ENCODE results near the gene SHE. TPM values are rescaled to one million over a fixed set of nuclear protein-coding genes. Genes with fewer than 3 reads are reported as not detected.

SHE gene
- total and polyA plus RNA-seq, 2 of the 8 experiments (the other 6 are each of a cell fraction or from before 2014, with no cell fraction given) = 0.44 to 0.45 TPM

DNA sequence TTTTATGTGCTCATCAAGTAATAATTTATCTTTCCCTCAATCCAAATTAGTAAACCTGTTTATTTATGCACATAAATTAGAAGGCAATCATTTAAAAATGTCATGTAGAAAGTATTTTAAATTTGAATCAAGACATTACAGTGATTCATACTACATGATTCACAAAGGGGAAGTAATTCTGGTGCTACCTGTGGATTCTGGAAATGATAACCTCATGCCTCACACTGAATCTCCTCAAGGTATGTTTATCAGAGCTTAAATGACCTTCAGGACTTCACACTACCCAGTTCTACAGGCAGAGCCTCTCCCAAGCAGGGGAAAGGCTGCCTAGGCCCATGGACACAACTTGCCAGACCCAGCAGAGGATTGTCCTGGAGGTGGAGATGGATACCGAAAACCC, 25.4 kb downstream of the SHE start:
- H3K4me2 ChIP-seq (ENCODE audit: insufficient read depth in 1 of 2, low read depth in 2 of 2, low read length in 2 of 2) = no peak overlapping the region
- H2AK5ac ChIP-seq (ENCODE audit: low read depth, low read length) = no peak overlapping the region
- H2BK120ac ChIP-seq (replicated peaks; ENCODE audit: low read depth, low read length) = no peak overlapping the region
- H4K8ac ChIP-seq (ENCODE audit: extremely low read depth, insufficient read depth, low read length) = no peak overlapping the region
- no peak overlapping the region for H3K23ac ChIP-seq (ENCODE audit: insufficient read length)
- ChIA-PET POLR2A (ENCODE audit: partially characterized antibody) (interaction anchor here (0.6 kb wide), 1 partner anchor 460 kb away, joined by 3 read pairs; the partner anchor contains the start of gene PMVK), CTCF (ENCODE audit: partially characterized antibody) (interaction anchor here (0.7 to 1.0 kb wide), 5 partner anchors 30 to 402 kb away, joined by 3 to 5 read pairs (median 3); no protein-coding TSS in a partner anchor)
- H3K4me3 ChIP-seq (ENCODE audit: extremely low read depth in 1 of 4, insufficient read depth in 2 of 4, low read depth in 3 of 4, low read length in 4 of 4) = no peak overlapping the region
- H3K14ac ChIP-seq (ENCODE audit: insufficient read length) = no peak overlapping the region
- H4K20me1 ChIP-seq (replicated peaks in 1 of 2; ENCODE audit: control insufficient read depth in 1 of 2, insufficient read depth in 2 of 2, low read length in 2 of 2) = no peaks in the 10 kb centered on the region
- no peaks in the 10 kb centered on the region for H3K9me3 ChIP-seq (ENCODE audit: insufficient read depth in 2 of 2, low read depth in 1 of 2, low read length in 1 of 2)
- FAIRE-seq (no peak), DNase-seq (ENCODE audit: low read depth in 1 of 2, low spot score in 2 of 2) (no peak)
- no peaks in the 10 kb centered on the region for H3K23me2 ChIP-seq (ENCODE audit: low read depth, low read length)
- no peak overlapping the region for H2BK15ac ChIP-seq (ENCODE audit: low read length)
- H3K79me1 ChIP-seq (ENCODE audit: low read depth, low read length) = no peaks in the 10 kb centered on the region
- no peak overlapping the region for H3K4ac ChIP-seq (replicated peaks; ENCODE audit: insufficient read length, low read depth, low read length)
- H3K4me1 ChIP-seq (replicated peaks in 1 of 4; ENCODE audit: control insufficient read depth in 3 of 4, insufficient read depth in 4 of 4, low read length in 3 of 4) = no peaks in the 10 kb centered on the region; a peak in 1 of 7 replicates
- H4K91ac ChIP-seq (replicated peaks; ENCODE audit: insufficient read length, low read length) = no peak overlapping the region
- no peak overlapping the region for H2BK12ac ChIP-seq (ENCODE audit: low read depth, low read length)
- no peaks in the 10 kb centered on the region for H3K79me2 ChIP-seq (ENCODE audit: control insufficient read depth in 1 of 2, insufficient read depth in 2 of 2, low read length in 2 of 2)
- WGBS, 2 experiments (ENCODE audit: extremely low coverage in 1 of 2, insufficient coverage in 1 of 2, insufficient read length in 1 of 2, insufficient replicate concordance in 2 of 2, low coverage in 1 of 2, low lambda C conversion rate in 2 of 2, missing lambda C conversion rate in 1 of 2) = 94% methylated on average over 1 of the region's 1 CpG; no CpG with 5 or more reads in 1 of the 2 experiments
- H2BK5ac ChIP-seq (ENCODE audit: low read depth, low read length) = no peak overlapping the region
- H3K18ac ChIP-seq (ENCODE audit: extremely low read depth, low read length) = no peak overlapping the region
- H3K36me3 ChIP-seq (ENCODE audit: control insufficient read depth in 2 of 4, insufficient read depth in 4 of 4, low read length in 3 of 4) = no peaks in the 10 kb centered on the region
- H3K56ac ChIP-seq (replicated peaks; ENCODE audit: insufficient read length, low read depth, low read length) = no peak overlapping the region
- H2AFZ ChIP-seq (ENCODE audit: low read length) = no peak overlapping the region
- H4K5ac ChIP-seq (ENCODE audit: insufficient read length, low read depth, low read length) = no peak overlapping the region
- H3K9ac ChIP-seq (replicated peaks in 1 of 4; ENCODE audit: extremely low read depth in 1 of 4, low read depth in 3 of 4, low read length in 3 of 4) = no peak overlapping the region
- no peaks in the 10 kb centered on the region for H3K27me3 ChIP-seq (replicated peaks in 1 of 4; ENCODE audit: control insufficient read depth in 3 of 4, extremely low read depth in 1 of 4, insufficient read depth in 3 of 4, low read length in 3 of 4)
- no peak overlapping the region for H3K27ac ChIP-seq (ENCODE audit: low read depth, low read length)
- no peak overlapping the region for H2BK20ac ChIP-seq (ENCODE audit: low read length)

Measured in H1 (cell line).